ENCODE data around the gene APRT. TPM values are rescaled to one million over a fixed set of nuclear protein-coding genes. Genes with fewer than 3 reads are reported as not detected.

The APRT gene
- total RNA-seq, 2 experiments from 2014 or later: 105 to 179 TPM

DNA sequence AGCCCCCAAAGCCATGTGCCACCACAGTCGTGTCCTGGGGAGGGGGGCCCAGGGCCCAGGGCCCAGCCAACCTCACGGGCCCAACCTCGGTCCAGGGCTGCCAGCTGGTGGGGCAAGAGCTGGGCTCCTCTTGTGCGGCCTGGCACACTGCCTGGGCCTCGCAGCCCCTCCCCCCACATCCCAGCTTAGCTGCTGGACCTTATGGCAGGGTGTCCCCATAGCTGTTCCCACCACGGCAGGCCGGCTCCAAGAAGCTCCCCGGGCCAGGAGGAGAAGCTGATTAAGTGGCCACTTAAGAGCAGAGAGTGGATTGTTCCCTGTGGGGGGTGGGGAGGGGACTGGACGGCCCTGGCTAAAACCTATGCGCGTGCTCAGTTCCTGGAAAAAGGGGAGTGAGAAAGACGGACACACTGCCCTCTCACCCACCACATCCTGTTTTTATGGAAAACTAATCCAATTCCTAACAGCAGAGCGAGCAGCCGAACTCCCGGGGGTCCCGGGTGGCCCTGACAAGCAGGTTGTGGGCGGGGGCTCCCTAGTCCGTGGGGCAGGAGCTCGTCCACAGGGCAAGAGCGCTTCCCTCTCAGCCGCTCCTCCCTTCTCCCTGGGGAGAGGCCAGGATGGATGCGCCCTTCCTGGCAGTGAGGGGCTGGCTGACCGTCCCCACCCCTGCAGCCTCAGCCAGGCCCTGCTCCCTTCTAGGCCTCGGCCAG lies 43.5 kb downstream of the APRT start:
- Mint-ChIP-seq H3K36me3 (ENCODE audit: low read depth) (no peaks in the 10 kb centered on the region), H3K27ac (no peak overlapping the region), H3K4me3 (no peak overlapping the region), H3K9me3 (ENCODE audit: low read depth) (no peaks in the 10 kb centered on the region), H3K4me1 (peaks cover 28% of the 10 kb centered on the region), H3K27me3 (no peaks in the 10 kb centered on the region)
- no peak for ATAC-seq
- no peak for DNase-seq
- intact Hi-C loops (cut with DNase I, micrococcal nuclease): no loop called here
- CTCF ChIA-PET: interaction anchor here (0.6 to 2.2 kb wide), 3 partner anchors 9 to 30 kb away, joined by 3 to 9 read pairs (median 3); no protein-coding TSS in a partner anchor
- POLR2A ChIA-PET: no interaction called here

DNA sequence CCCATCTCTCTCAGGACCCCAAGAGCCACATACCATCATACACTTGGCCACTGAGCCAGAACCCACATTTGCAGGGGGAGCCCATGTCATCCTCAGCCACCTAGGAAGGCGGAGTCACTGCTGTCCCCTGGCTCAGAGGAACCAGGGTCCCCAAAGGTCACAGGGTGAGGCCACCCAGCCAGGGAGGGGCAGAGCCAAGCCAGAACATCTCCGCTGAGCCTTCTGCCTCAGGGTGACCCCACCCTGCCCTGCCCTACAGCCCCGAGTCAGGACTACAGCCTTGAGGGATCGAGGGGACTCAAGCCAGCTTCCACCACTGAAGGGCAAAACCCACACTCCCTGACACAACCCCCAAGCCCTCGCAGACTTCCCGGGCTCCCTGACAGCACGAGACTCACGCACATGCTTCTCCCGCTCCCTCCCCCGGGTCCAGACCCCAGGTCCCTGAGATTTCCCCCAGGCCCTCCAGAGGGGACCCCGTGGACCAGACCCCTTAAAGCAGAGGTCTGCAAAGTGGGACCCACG lies 44.1 kb downstream of the APRT start:
- Mint-ChIP-seq H3K27ac (no peak overlapping the region), H3K4me3 (no peak overlapping the region), H3K36me3 (ENCODE audit: low read depth) (no peaks in the 10 kb centered on the region), H3K4me1 (peaks cover 28% of the 10 kb centered on the region), H3K27me3 (no peaks in the 10 kb centered on the region), H3K9me3 (ENCODE audit: low read depth) (no peaks in the 10 kb centered on the region)
- POLR2A ChIA-PET: no interaction called here
- CTCF ChIA-PET: interaction anchor here (0.6 to 2.2 kb wide), 2 partner anchors 14 to 30 kb away, joined by 3 to 9 read pairs; no protein-coding TSS in a partner anchor
- no peak for ATAC-seq
- no peak for DNase-seq
- intact Hi-C loops (cut with DNase I, micrococcal nuclease): no loop called here

DNA sequence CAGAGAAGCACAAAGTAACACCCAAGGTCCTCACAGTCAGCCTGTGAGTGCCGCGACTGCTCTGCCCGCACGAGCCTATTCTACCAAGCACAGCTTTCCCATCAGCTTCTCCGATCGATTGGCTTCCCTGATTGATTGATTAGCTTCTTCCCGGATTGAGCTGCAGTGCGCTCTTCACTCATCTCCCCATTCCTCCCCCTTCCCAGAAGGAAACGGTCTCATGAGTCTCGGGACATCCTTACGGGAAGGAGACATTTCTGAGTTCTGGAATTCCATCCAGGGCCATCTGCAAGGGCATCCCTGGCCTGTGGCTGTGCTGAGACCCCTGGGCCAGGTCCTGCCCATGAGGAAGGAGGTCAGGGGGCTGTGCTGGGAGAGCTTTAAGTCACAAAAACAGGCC lies 44.8 kb downstream of the APRT start:
- DNase-seq (no peak), ATAC-seq (no peak)
- ChIA-PET POLR2A (no interaction called here), CTCF (interaction anchor here (2.2 kb wide), 1 partner anchor 15 kb away, joined by 9 read pairs; no protein-coding TSS in a partner anchor)
- intact Hi-C loops (cut with DNase I, micrococcal nuclease): no loop called here
- no peak overlapping the region for H3K27ac Mint-ChIP-seq
- H3K27me3 Mint-ChIP-seq: no peaks in the 10 kb centered on the region
- peaks cover 28% of the 10 kb centered on the region for H3K4me1 Mint-ChIP-seq
- H3K4me3 Mint-ChIP-seq: no peak overlapping the region
- H3K9me3 Mint-ChIP-seq (ENCODE audit: low read depth): no peaks in the 10 kb centered on the region
- no peaks in the 10 kb centered on the region for H3K36me3 Mint-ChIP-seq (ENCODE audit: low read depth)

DNA sequence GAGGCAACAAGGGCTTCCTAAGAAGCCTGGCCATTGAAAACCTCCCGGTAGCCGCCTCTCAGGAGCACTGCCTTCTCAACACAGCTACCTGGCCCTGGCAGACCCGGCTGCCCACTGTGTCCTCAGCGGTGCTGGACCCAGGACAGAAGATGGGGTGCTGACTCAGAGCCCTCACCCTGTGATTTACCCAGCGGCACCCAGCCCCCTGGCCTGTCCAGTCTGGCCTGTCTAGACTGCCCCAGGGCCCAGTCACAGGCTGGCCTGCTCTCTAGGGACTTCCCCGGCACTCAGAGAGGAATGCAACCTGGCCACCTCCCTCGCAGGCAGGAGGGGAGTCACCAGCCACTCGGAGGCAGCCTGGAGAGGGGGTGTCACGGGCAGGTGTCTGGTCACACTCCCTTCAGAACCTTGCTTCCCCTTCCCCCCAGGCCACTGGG lies 46.8 kb downstream of the APRT start:
- Mint-ChIP-seq H3K27me3 (no peaks in the 10 kb centered on the region), H3K36me3 (ENCODE audit: low read depth) (no peaks in the 10 kb centered on the region), H3K4me3 (no peak overlapping the region), H3K27ac (no peak overlapping the region), H3K4me1 (peaks cover 20% of the 10 kb centered on the region), H3K9me3 (ENCODE audit: low read depth) (no peaks in the 10 kb centered on the region)
- DNase-seq (no peak), ATAC-seq (no peak)
- ChIA-PET CTCF (interaction anchor here (1.3 kb wide), 1 partner anchor 9 kb away, joined by 3 read pairs; no protein-coding TSS in a partner anchor), POLR2A (no interaction called here)
- intact Hi-C loops (cut with DNase I, micrococcal nuclease): no loop called here

DNA sequence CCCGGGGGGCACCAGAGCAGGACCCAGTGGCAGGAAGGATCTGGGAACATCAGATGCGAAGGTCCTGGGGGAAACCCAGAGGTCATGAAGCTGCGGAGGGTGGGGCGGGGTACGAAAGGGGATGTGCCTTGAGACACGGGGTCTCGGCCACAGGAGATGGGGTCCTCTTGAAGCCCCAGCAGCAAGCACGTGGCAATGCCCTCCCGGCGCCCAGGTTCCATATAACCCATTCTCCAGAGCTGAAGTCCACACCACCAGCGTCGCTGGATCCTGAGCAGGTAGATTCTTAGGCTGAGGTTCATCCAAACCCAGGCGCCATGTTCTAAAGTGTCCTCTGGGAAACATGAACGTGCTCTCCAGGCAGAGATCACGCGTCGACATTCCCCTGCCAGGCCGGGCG lies 47.6 kb downstream of the APRT start:
- Mint-ChIP-seq H3K4me3 (no peak overlapping the region), H3K27ac (no peak overlapping the region), H3K9me3 (ENCODE audit: low read depth) (no peaks in the 10 kb centered on the region), H3K36me3 (ENCODE audit: low read depth) (no peaks in the 10 kb centered on the region), H3K4me1 (peaks cover 20% of the 10 kb centered on the region), H3K27me3 (no peaks in the 10 kb centered on the region)
- intact Hi-C loops (cut with DNase I, micrococcal nuclease): no loop called here
- ChIA-PET POLR2A (no interaction called here), CTCF (interaction anchor here (0.7 to 1.3 kb wide), 2 partner anchors 10 to 26 kb away, joined by 3 read pairs; no protein-coding TSS in a partner anchor)
- DNase-seq (no peak), ATAC-seq (no peak)

DNA sequence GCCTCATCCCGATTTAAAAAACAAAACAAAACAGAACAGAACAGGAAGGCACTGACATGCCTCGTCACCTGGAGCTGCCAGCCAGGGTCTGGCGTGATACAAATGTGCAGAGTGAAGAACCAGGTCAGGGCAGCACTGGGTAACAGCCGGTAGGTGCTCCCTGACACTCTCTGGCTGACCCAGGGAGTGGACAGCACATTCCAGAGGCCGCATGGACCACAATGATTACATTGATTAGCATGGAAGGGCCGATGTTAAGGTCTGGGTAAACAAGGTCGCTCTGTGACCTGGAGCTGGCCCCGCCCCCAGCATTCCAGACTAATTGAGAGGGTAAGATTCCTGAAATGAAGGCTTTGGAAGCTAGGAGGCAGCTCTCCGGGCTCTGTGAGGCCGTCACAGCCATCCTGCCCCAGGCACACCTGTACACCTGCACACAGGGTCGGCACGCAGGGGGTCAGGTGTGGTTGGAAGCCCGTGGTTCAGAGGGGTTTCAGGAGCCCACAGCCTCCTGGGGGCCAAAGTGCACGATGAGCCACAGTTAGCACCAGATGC lies 48.1 kb downstream of the APRT start:
- Mint-ChIP-seq H3K4me1 (peaks cover 22% of the 10 kb centered on the region), H3K36me3 (ENCODE audit: low read depth) (no peaks in the 10 kb centered on the region), H3K9me3 (ENCODE audit: low read depth) (no peaks in the 10 kb centered on the region), H3K27ac (peak overlapping the region; percentile 25), H3K4me3 (no peak overlapping the region), H3K27me3 (no peaks in the 10 kb centered on the region)
- intact Hi-C loops (cut with DNase I, micrococcal nuclease): no loop called here
- ATAC-seq: no peak
- POLR2A ChIA-PET: no interaction called here
- CTCF ChIA-PET: interaction anchor here (0.6 to 1.5 kb wide), 4 partner anchors 11 to 808 kb away, joined by 3 to 4 read pairs (median 3); no protein-coding TSS in a partner anchor
- DNase-seq: no peak

DNA sequence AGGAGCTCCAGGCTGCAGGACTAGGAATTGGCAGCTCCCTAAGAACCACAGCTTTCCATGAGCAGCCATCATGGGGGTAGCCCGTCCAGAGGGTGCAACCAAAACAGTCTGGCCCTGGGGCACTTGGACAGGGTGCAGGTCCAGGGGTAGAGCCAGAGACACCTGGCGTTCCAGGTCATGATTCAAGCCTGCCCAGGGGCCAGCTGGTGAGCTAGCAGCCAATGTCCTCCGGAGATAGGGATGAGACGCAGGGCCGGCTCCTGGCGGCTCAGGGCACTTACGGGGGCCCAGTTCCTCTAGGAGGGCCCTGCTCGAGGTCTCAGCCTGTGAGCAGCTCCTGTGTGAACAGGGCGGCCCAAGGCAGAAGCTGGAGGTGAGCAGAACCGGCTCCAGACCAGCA lies 48.8 kb downstream of the APRT start:
- DNase-seq: no peak
- ATAC-seq: no peak
- POLR2A ChIA-PET: no interaction called here
- Mint-ChIP-seq H3K27me3 (no peaks in the 10 kb centered on the region), H3K36me3 (ENCODE audit: low read depth) (no peaks in the 10 kb centered on the region), H3K4me1 (peaks cover 25% of the 10 kb centered on the region), H3K4me3 (no peak overlapping the region), H3K27ac (no peak overlapping the region), H3K9me3 (ENCODE audit: low read depth) (no peaks in the 10 kb centered on the region)
- CTCF ChIA-PET: interaction anchor here (0.6 to 1.5 kb wide), 6 partner anchors 11 to 809 kb away, joined by 3 to 4 read pairs (median 3); no protein-coding TSS in a partner anchor
- intact Hi-C loops (cut with DNase I, micrococcal nuclease): no loop called here

DNA sequence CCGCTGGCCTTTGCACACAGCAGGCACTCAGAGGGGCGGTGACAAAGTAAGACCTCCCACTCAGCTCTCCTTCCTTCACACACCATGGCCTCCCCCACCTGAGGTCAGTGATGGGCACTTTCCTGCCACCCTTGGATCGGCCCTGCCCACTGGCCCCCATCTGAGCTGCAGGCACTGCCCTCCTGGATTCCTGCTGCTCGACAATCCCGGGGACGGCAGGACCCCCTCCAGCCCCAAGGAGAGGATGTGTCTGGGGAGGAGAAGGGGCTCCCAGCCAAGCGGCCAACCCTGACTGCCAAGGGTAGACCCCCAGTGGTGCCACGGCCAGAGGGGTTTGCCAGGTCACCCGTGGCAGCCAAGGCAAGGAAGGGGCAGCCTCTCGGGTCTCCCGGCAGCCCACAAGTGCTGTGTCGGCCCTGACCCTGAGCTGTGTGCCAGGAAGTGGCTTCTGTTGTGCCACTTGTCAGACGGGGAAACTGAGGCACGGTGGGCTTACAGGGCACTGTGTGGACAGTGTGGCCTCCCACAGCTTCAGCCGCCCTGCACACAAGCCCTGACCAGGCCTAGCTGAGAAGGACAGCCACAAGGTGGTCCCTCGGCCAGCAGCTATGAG lies 49.4 kb downstream of the APRT start:
- intact Hi-C loops (cut with DNase I, micrococcal nuclease): no loop called here
- no peaks in the 10 kb centered on the region for H3K36me3 Mint-ChIP-seq (ENCODE audit: low read depth)
- POLR2A ChIA-PET: interaction anchor here (0.6 kb wide), 1 partner anchor 347 kb away, joined by 5 read pairs; no protein-coding TSS in a partner anchor
- DNase-seq: no peak
- no peak overlapping the region for H3K4me3 Mint-ChIP-seq
- peaks cover 20% of the 10 kb centered on the region for H3K4me1 Mint-ChIP-seq
- H3K27me3 Mint-ChIP-seq: no peaks in the 10 kb centered on the region
- H3K27ac Mint-ChIP-seq: no peak overlapping the region
- H3K9me3 Mint-ChIP-seq (ENCODE audit: low read depth): no peaks in the 10 kb centered on the region
- CTCF ChIA-PET: interaction anchor here (0.7 to 2.4 kb wide), 5 partner anchors 12 to 333 kb away, joined by 3 to 7 read pairs (median 3); no protein-coding TSS in a partner anchor
- no peak for ATAC-seq

DNA sequence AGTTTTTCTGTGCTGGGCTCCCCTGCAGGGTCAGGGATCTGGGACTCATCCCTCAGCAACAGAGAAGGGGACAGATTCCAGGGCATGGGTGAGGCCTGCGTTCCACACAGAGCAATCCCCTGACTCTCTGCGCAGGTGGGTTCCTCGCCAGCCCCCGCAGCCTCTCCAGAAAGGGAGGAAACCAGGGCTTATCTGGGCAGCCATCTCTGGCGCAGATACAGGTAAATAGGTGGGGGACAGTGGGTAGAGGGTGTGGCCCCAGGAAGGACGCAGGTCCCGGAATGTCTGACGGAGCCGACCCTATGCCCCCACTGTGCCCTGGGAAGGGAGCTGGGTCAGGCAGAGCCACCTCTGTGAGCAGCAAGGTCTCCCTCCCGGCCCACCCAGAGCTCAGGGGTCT lies 49.9 kb downstream of the APRT start:
- no peak for ATAC-seq
- no peak for DNase-seq
- intact Hi-C loops (cut with DNase I, micrococcal nuclease): no loop called here
- Mint-ChIP-seq H3K4me3 (no peak overlapping the region), H3K9me3 (ENCODE audit: low read depth) (no peaks in the 10 kb centered on the region), H3K27me3 (no peaks in the 10 kb centered on the region), H3K36me3 (ENCODE audit: low read depth) (no peaks in the 10 kb centered on the region), H3K27ac (no peak overlapping the region), H3K4me1 (peaks cover 16% of the 10 kb centered on the region)
- POLR2A ChIA-PET: interaction anchor here (0.6 kb wide), 1 partner anchor 348 kb away, joined by 5 read pairs; no protein-coding TSS in a partner anchor
- CTCF ChIA-PET: interaction anchor here (1.5 to 2.4 kb wide), 2 partner anchors 12 to 24 kb away, joined by 4 to 7 read pairs; no protein-coding TSS in a partner anchor

DNA sequence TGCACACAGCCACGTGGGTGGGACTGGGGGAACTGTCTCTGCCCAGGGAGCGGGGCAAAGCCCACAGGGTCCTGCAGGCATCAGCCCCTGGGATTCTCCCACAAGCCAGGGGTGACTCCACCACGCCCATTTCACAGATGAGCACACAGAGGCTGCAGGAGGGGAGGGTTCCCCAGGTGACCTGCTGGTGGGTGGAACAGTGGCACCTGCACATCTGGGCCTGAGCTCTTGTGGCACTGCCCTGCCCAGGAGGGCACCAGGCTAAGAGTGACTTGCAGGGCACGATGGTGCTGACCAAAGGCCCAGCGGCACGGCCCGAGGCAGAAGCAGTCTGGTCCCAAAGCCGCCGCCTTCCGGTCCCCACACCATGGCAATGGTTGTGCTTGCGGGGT lies 50.6 kb downstream of the APRT start:
- ATAC-seq: no peak
- intact Hi-C loops (cut with DNase I, micrococcal nuclease): no loop called here
- Mint-ChIP-seq H3K4me1 (peaks cover 14% of the 10 kb centered on the region), H3K4me3 (no peak overlapping the region), H3K36me3 (ENCODE audit: low read depth) (no peaks in the 10 kb centered on the region), H3K9me3 (ENCODE audit: low read depth) (no peaks in the 10 kb centered on the region), H3K27ac (no peak overlapping the region), H3K27me3 (no peaks in the 10 kb centered on the region)
- ChIA-PET CTCF (interaction anchor here (2.4 kb wide), 1 partner anchor 23 kb away, joined by 7 read pairs; no protein-coding TSS in a partner anchor), POLR2A (no interaction called here)
- DNase-seq: no peak

DNA sequence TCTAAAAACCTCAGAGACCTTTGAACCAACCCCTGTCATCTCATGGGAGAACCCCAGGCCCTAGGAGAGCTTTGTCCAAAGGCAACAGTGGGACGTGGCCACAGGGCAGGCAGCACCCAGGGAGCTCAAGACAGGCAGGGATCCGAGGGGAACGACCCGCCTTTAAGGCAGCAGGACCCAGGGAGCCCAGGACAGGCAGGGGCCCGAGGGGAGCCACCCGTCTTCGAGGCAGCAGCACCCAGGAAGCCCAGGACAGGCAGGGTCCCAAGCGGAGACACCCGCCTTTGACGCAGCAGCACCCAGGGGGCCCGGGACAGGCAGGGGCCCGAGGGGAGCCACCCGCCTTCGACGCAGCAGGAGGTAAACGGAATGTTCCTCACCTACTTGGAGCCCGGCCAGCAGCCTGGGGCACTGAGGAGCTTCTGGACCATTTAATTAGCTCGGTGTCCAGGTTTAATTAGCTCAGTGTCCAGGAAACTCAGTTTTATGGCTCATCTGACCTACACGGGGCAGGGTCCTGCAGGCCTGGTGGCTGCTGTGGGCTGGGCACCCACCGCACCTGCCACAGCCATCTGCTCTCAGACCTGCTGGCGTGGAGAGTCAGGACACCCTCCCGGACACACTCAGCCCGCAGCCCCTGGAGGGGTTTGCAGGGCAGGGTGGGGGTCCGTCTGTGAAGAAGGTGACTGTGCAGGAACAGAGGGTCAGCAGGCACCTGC lies 51.1 kb downstream of the APRT start:
- Mint-ChIP-seq H3K36me3 (ENCODE audit: low read depth) (no peaks in the 10 kb centered on the region), H3K9me3 (ENCODE audit: low read depth) (no peaks in the 10 kb centered on the region), H3K27me3 (no peaks in the 10 kb centered on the region), H3K4me3 (no peak overlapping the region), H3K27ac (no peak overlapping the region), H3K4me1 (peaks cover 11% of the 10 kb centered on the region)
- CTCF ChIA-PET: interaction anchor here (0.8 to 2.4 kb wide), 3 partner anchors 16 to 23 kb away, joined by 3 to 7 read pairs (median 6); no protein-coding TSS in a partner anchor
- POLR2A ChIA-PET: no interaction called here
- DNase-seq (no peak), ATAC-seq (no peak)
- intact Hi-C loops (cut with DNase I, micrococcal nuclease): no loop called here
